SU-DHL-6 (cell line): ENCODE data around the gene AOAH.

Experiments used
- H2AFZ ChIP-seq: fragments of 200-600 bp; sonication (generic); 2 replicates; pipeline ENCODE4 v1.6.1; 2014; ENCODE audit warnings: low read depth, mild to moderate bottlenecking, moderate library complexity, mixed read lengths, antibody characterized with exemption, low read length; ENCODE audit not compliant: severe bottlenecking
- H3F3A ChIP-seq: fragments of 200-600 bp; shearing (Covaris generic); 2 replicates; pipeline ENCODE4 v1.6.0; 2016; ENCODE audit warnings: antibody characterized with exemption, mild to moderate bottlenecking; ENCODE audit not compliant: insufficient read depth
- H3K27ac ChIP-seq: fragments of 200-600 bp; sonication (generic); 2 replicates; pipeline ENCODE4 v1.5.1; 2016; ENCODE audit warnings: low read depth, mild to moderate bottlenecking, low read length, moderate library complexity, mixed read lengths
- H3K27me3 ChIP-seq: fragments of 200-600 bp; sonication (generic), shearing (Covaris generic); 2 replicates; pipeline ENCODE4 v1.6.0; 2014; ENCODE audit warnings: mild to moderate bottlenecking, low read length
- H3K36me3 ChIP-seq: fragments of 200-600 bp; sonication (generic); 2 replicates; pipeline ENCODE4 v1.6.1; 2014; ENCODE audit warnings: mild to moderate bottlenecking, low read length, mixed read lengths
- H3K4me2 ChIP-seq: fragments of 300-600, 200-600 bp; shearing (Covaris generic), sonication (generic); 2 replicates; pipeline ENCODE4 v1.6.0; 2014; ENCODE audit warnings: low read length, low read depth, mild to moderate bottlenecking; ENCODE audit not compliant: poor library complexity, severe bottlenecking
- H3K4me3 ChIP-seq: fragments of 200-600 bp; sonication (generic); 2 replicates; pipeline ENCODE4 v1.5.1; 2014; ENCODE audit warnings: antibody characterized with exemption, low read length, mild to moderate bottlenecking, mixed read lengths; ENCODE audit not compliant: insufficient read depth, poor library complexity, severe bottlenecking
- H3K79me2 ChIP-seq: fragments of 200-600 bp; sonication (generic); 2 replicates; pipeline ENCODE4 v1.6.1; 2014; ENCODE audit warnings: mild to moderate bottlenecking, low read length, moderate library complexity; ENCODE audit not compliant: insufficient read depth
- H3K9ac ChIP-seq: fragments of 200-600 bp; sonication (generic); 2 replicates; pipeline ENCODE4 v1.7.0; 2014; ENCODE audit warnings: mild to moderate bottlenecking, low read length
- H3K9me2 ChIP-seq: fragments of 200-600 bp; sonication (generic); replicated peaks from 2 replicates; pipeline ENCODE4 v1.6.1; 2014; ENCODE audit warnings: low read length; ENCODE audit not compliant: insufficient read depth
- H3K9me3 ChIP-seq: fragments of 200-600 bp; sonication (generic); 2 replicates; pipeline ENCODE4 v1.6.1; 2014; ENCODE audit warnings: low read length, mixed read lengths; ENCODE audit not compliant: insufficient read depth
- H4K20me1 ChIP-seq: fragments of 200-600 bp; sonication (generic); 2 replicates; pipeline ENCODE4 v1.6.1; 2014; ENCODE audit warnings: low read depth, mild to moderate bottlenecking, antibody characterized with exemption, low read length, moderate library complexity, mixed read lengths
- EZH2phosphoT487 ChIP-seq: fragments of 200-600 bp; sonication (generic), shearing (Covaris generic); conservative IDR thresholded peaks from 2 replicates; pipeline ENCODE4 v1.6.1; 2018; ENCODE audit warnings: mild to moderate bottlenecking, antibody characterized with exemption, low read length, moderate library complexity, mixed read lengths
- TF ChIP-seq, protein P1 (sequence below): fragments of 200-600 bp; sonication (generic); IDR thresholded peaks from one replicate; pipeline ENCODE4 v1.5.1; 2017; ENCODE audit warnings: antibody characterized with exemption, mild to moderate bottlenecking, low read length, moderate library complexity; ENCODE audit not compliant: insufficient read depth, poor library complexity, severe bottlenecking

AOAH gene

DNA sequence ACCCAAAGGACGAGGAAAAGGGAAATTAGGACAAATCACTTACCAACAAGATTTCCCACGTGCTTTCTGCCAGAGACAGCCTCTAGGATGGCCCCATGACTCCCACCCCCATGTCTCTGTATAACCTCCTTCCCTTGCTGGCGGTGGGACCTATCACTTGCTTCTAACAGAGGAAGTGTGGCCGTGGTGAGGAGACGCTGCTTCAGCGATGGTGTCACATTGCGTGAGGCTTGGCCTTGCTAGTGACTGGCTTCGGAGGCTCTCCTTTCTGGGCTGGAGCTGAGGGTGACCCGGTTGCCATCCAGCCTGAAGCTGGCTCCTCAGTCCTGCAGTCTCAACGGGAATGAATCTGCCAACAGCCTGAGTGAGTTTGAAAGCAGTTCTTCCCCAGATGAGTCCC is 210.9 kb downstream of the AOAH start:
- no peak overlapping the region for H3K4me3 ChIP-seq
- no peaks in the 10 kb centered on the region for H3K79me2 ChIP-seq
- no peak overlapping the region for H3K9ac ChIP-seq
- no peaks in the 10 kb centered on the region for H3F3A ChIP-seq
- no peaks in the 10 kb centered on the region for H3K9me2 ChIP-seq
- H3K9me3 ChIP-seq: no peaks in the 10 kb centered on the region
- no peaks in the 10 kb centered on the region for H4K20me1 ChIP-seq
- no peaks in the 10 kb centered on the region for H3K27me3 ChIP-seq
- no peak overlapping the region for H3K4me2 ChIP-seq
- H2AFZ ChIP-seq: no peak overlapping the region
- H3K36me3 ChIP-seq: no peaks in the 10 kb centered on the region
- H3K27ac ChIP-seq: no peak overlapping the region
- no peak for TF ChIP-seq EZH2phosphoT487
- TF ChIP-seq, protein P1, sequence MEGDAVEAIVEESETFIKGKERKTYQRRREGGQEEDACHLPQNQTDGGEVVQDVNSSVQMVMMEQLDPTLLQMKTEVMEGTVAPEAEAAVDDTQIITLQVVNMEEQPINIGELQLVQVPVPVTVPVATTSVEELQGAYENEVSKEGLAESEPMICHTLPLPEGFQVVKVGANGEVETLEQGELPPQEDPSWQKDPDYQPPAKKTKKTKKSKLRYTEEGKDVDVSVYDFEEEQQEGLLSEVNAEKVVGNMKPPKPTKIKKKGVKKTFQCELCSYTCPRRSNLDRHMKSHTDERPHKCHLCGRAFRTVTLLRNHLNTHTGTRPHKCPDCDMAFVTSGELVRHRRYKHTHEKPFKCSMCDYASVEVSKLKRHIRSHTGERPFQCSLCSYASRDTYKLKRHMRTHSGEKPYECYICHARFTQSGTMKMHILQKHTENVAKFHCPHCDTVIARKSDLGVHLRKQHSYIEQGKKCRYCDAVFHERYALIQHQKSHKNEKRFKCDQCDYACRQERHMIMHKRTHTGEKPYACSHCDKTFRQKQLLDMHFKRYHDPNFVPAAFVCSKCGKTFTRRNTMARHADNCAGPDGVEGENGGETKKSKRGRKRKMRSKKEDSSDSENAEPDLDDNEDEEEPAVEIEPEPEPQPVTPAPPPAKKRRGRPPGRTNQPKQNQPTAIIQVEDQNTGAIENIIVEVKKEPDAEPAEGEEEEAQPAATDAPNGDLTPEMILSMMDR: no peak

DNA sequence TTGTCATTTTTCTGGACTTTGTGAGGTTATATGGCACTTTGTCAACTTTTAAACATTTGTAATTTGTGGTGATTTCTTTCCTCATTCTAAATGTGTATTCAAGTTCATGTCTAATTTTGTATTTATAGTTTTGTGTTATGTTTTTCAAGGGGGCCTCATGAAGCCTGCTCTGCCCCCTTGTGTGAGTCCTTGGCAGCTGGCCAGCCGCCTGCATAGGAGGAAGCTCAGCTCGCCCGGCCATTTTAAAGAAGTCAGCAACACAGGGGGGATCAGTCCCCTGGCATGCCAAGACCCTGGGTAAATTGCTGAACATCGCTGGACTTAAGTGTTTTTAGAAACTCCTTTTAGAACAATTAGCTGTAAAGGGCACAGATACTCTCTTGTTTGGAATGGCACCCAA is 211.7 kb downstream of the AOAH start:
- TF ChIP-seq, protein P1: no peak
- no peak for TF ChIP-seq EZH2phosphoT487
- H3K36me3 ChIP-seq: no peaks in the 10 kb centered on the region
- no peaks in the 10 kb centered on the region for H3K79me2 ChIP-seq
- no peak overlapping the region for H3K9ac ChIP-seq
- H3K4me3 ChIP-seq: no peak overlapping the region
- no peaks in the 10 kb centered on the region for H3K27me3 ChIP-seq
- H4K20me1 ChIP-seq: no peaks in the 10 kb centered on the region
- no peak overlapping the region for H3K4me2 ChIP-seq
- no peaks in the 10 kb centered on the region for H3K9me2 ChIP-seq
- no peak overlapping the region for H3K27ac ChIP-seq
- H3F3A ChIP-seq: no peaks in the 10 kb centered on the region
- no peaks in the 10 kb centered on the region for H3K9me3 ChIP-seq
- no peak overlapping the region for H2AFZ ChIP-seq

DNA sequence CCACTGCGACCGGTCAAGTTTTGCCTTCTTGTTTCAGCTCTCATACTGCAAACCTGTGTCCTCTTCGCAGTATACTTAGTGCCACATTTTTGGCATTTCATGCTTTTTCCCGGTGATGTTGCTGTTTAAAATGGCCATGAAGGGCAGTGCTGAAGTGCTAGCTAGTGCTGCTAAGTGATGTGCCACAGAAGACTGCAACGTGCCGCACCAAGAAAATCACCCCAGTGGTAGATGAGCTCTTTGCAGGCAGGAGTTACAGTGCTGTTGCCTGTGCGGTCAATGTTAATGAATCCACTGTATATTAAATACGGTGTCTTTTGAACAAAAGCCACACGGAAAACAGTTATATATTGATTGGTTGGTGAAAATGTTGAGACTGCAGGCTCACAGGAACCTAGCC is 214.3 kb downstream of the AOAH start:
- no peak overlapping the region for H3K4me3 ChIP-seq
- H3K4me2 ChIP-seq: no peak overlapping the region
- no peaks in the 10 kb centered on the region for H4K20me1 ChIP-seq
- TF ChIP-seq EZH2phosphoT487: no peak
- no peak overlapping the region for H2AFZ ChIP-seq
- no peaks in the 10 kb centered on the region for H3K27me3 ChIP-seq
- H3K9me3 ChIP-seq: no peaks in the 10 kb centered on the region
- no peaks in the 10 kb centered on the region for H3F3A ChIP-seq
- no peaks in the 10 kb centered on the region for H3K36me3 ChIP-seq
- no peak overlapping the region for H3K27ac ChIP-seq
- no peaks in the 10 kb centered on the region for H3K79me2 ChIP-seq
- no peak overlapping the region for H3K9ac ChIP-seq
- no peaks in the 10 kb centered on the region for H3K9me2 ChIP-seq

DNA sequence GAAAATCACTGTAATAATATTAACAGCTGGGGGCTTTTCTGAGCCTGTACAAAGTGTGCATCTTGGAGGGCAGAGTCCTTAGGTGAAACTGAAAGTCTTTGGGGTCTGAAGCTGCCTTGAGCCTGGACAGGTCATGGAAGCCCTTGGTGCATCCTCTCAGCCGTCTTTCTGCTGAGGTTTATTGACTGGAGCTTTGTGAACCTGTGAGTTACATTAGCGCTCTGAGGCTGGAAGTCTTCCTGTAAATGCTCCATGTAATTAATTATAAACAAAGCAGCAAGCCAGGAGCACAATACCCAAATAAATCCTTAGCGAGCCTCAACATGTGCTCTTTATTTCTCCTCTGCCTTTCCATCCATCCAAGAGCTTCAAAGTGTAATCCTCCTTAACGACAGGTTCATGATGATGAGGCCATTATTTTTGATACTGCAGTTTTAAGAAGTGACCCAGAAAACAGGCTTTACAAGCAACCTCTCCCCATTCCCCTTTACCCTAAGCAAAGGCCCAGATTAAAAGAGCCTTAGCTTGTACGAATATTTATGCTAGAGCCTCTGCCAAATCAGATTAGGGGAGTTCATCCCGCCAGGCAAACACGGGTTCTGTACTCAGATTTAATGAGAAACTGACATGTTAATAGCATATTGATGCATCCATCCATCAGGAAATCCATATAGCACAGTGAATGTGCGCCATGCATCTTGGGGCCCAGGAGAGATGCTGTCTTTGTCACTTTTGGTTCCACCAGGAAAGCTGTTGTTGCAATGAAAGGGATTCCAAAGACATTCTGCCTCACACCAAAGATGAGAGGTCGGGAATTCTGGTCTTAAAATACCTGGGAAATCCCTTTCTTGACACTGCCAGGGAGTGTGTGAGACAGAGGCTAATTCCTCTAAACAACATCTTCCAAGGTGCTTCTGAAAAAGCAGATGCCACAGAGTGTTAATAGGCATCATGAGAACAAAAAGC is 216.5 kb downstream of the AOAH start:
- Histone ChIP-seq H3K4me3 (no peak overlapping the region), H4K20me1 (no peaks in the 10 kb centered on the region), H3K79me2 (no peaks in the 10 kb centered on the region), H3K4me2 (no peak overlapping the region), H3K9me3 (no peaks in the 10 kb centered on the region), H3F3A (no peaks in the 10 kb centered on the region), H3K9ac (no peak overlapping the region), H3K27ac (no peak overlapping the region), H2AFZ (no peak overlapping the region), H3K36me3 (no peaks in the 10 kb centered on the region), H3K9me2 (no peaks in the 10 kb centered on the region), H3K27me3 (no peaks in the 10 kb centered on the region)
- TF ChIP-seq, protein P1: no peak
- no peak for TF ChIP-seq EZH2phosphoT487
